HepG2 (cell line): ENCODE data around the gene TRIP6. TPM values are rescaled to one million over a fixed set of nuclear protein-coding genes. Genes with fewer than 3 reads are reported as not detected.

Experiments used
- BORCS8-MEF2B ChIP-seq: sonication (generic); formaldehyde crosslinking; IDR thresholded peaks from 2 replicates; pipeline ENCODE4 v1.8.0; 2022; ENCODE audit warnings: mild to moderate bottlenecking, missing genetic modification reagents
- FIP1L1 ChIP-seq: fragments of 200-400 bp; formaldehyde crosslinking; IDR thresholded peaks from 2 replicates; pipeline ENCODE4 v1.6.1; 2018; ENCODE audit warnings: low read depth, mild to moderate bottlenecking, low read length, moderate library complexity, borderline replicate concordance; ENCODE audit not compliant: insufficient read depth
- ISX ChIP-seq: sonication (generic); formaldehyde crosslinking; conservative IDR thresholded peaks from 2 replicates; pipeline ENCODE4 v1.5.0; 2020; ENCODE audit warnings: missing genetic modification reagents
- PBX2 ChIP-seq: IDR thresholded peaks from 2 replicates; pipeline ENCODE4 v1.6.1; 2016; ENCODE audit warnings: control low read depth
- PHF20 ChIP-seq: sonication (generic); formaldehyde crosslinking; IDR thresholded peaks from 2 replicates; pipeline ENCODE4 v1.5.0; 2020; ENCODE audit warnings: mild to moderate bottlenecking, missing genetic modification reagents
- PLSCR1 ChIP-seq: sonication (generic); formaldehyde crosslinking; IDR thresholded peaks from 2 replicates; pipeline ENCODE4 v1.5.0; 2020; ENCODE audit warnings: missing genetic modification reagents, mild to moderate bottlenecking, borderline replicate concordance
- RELA ChIP-seq: sonication (generic); formaldehyde crosslinking; IDR thresholded peaks from 2 replicates; pipeline ENCODE4 v1.4.0; 2020; ENCODE audit warnings: missing genetic modification reagents
- RORA ChIP-seq: sonication (generic); formaldehyde crosslinking; IDR thresholded peaks from 2 replicates; pipeline ENCODE4 v1.5.0; 2020; ENCODE audit warnings: mild to moderate bottlenecking, missing genetic modification reagents, moderate library complexity
- STAT6 ChIP-seq: sonication (generic); formaldehyde crosslinking; IDR thresholded peaks from 2 replicates; pipeline ENCODE4 v1.4.0; 2020; ENCODE audit warnings: missing genetic modification reagents, mild to moderate bottlenecking, borderline replicate concordance
- ZNF343 ChIP-seq: sonication (generic); formaldehyde crosslinking; IDR thresholded peaks from 2 replicates; pipeline ENCODE4 v1.4.0; 2020; ENCODE audit warnings: mild to moderate bottlenecking, missing genetic modification reagents
- ZNF367 ChIP-seq: sonication (generic); formaldehyde crosslinking; IDR thresholded peaks from 2 replicates; pipeline ENCODE4 v1.4.0; 2020; ENCODE audit warnings: missing genetic modification reagents, borderline replicate concordance
- ZNF556 ChIP-seq: sonication (generic); formaldehyde crosslinking; IDR thresholded peaks from 2 replicates; pipeline ENCODE4 v1.4.0; 2020; ENCODE audit warnings: mild to moderate bottlenecking, missing genetic modification reagents, borderline replicate concordance
- ZNF816 ChIP-seq: sonication (generic); formaldehyde crosslinking; IDR thresholded peaks from 2 replicates; pipeline ENCODE4 v1.8.0; 2022; ENCODE audit warnings: missing genetic modification reagents, mild to moderate bottlenecking, borderline replicate concordance
- ZSCAN31 ChIP-seq: sonication (generic); formaldehyde crosslinking; IDR thresholded peaks from 2 replicates; pipeline ENCODE4 v1.5.0; 2020; ENCODE audit warnings: low read depth, mild to moderate bottlenecking, missing genetic modification reagents
- polyA plus RNA-seq, 8 experiments: library from polyadenylated mRNA; depleted of rRNA in 3 of 8; stranded (reverse) in 7 of 8; unstranded in 1 of 8; fragments of >200 nt; fragmentation: Illumina TruSeq in 4 of 8; extraction: Trizol in 4 of 8; gene quantifications; 2 replicates each; pipeline versions ENCODE4 v1.2.1 to v1.2.3, GENCODE V29; 2011 to 2016; ENCODE audit warnings: low read depth in 4 of 8, missing spikeins in 1 of 8, mixed read lengths in 1 of 8; ENCODE audit not compliant: insufficient read depth in 1 of 8
- total RNA-seq, 5 experiments: library from RNA; depleted of rRNA; stranded (reverse); fragments of >200 nt; fragmentation: Illumina TruSeq; extraction: Trizol; gene quantifications; 2 replicates each; pipeline ENCODE4 v1.2.3, GENCODE V29; 2016; ENCODE audit warnings: low read depth in 1 of 5
- TF ChIP-seq, protein P1 (sequence below): sonication (generic); formaldehyde crosslinking; IDR thresholded peaks from 2 replicates; pipeline ENCODE4 v1.5.1; 2020; ENCODE audit warnings: mild to moderate bottlenecking, missing genetic modification reagents, borderline replicate concordance
- TF ChIP-seq, protein P2 (sequence below): sonication (generic); formaldehyde crosslinking; IDR thresholded peaks from 2 replicates; pipeline ENCODE4 v1.4.0; 2020; ENCODE audit warnings: missing genetic modification reagents

Gene TRIP6
- total and polyA plus RNA-seq, 2 of the 13 experiments (the other 11 are each of a cell fraction or from before 2014, with no cell fraction given): 0.34 to 0.38 TPM

DNA sequence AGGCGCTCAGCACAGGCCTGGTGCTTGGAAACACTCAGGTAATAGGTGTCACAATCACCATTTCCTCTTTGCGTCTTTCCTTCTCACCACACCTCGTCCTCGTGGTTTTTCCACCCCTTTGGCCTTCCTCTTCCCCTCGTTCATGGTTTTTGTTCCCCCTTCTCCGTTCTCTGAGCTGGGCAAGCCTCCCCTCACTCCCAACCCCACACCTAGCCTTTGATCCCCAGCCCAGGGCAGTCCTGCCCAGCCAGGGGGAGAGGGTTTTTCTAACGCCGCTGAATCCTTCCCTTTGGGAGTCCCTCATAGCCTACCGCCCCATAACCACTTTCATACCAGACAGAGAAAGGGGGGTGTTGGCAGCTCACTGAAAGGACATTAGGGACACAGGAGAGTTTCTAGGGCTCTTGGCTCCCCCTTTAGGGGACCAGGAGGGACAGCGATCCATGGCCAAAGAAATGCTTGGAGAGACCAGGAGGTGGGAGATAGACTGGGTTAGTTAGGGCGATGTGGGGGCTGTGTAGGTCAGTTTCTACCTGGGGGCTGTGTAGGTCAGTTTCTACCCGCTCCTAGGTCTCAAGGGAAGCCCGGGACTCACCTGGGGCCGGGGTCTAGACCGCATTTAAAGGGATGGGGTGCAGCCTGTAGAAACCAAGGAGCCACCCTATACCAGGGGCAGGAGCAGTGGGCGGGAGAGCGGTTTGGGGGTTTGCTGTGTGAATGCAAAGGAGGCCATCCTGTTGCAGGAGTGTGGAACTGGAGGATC lies 41.3 kb upstream of the TRIP6 start (continued):
- TF ChIP-seq, protein P1, sequence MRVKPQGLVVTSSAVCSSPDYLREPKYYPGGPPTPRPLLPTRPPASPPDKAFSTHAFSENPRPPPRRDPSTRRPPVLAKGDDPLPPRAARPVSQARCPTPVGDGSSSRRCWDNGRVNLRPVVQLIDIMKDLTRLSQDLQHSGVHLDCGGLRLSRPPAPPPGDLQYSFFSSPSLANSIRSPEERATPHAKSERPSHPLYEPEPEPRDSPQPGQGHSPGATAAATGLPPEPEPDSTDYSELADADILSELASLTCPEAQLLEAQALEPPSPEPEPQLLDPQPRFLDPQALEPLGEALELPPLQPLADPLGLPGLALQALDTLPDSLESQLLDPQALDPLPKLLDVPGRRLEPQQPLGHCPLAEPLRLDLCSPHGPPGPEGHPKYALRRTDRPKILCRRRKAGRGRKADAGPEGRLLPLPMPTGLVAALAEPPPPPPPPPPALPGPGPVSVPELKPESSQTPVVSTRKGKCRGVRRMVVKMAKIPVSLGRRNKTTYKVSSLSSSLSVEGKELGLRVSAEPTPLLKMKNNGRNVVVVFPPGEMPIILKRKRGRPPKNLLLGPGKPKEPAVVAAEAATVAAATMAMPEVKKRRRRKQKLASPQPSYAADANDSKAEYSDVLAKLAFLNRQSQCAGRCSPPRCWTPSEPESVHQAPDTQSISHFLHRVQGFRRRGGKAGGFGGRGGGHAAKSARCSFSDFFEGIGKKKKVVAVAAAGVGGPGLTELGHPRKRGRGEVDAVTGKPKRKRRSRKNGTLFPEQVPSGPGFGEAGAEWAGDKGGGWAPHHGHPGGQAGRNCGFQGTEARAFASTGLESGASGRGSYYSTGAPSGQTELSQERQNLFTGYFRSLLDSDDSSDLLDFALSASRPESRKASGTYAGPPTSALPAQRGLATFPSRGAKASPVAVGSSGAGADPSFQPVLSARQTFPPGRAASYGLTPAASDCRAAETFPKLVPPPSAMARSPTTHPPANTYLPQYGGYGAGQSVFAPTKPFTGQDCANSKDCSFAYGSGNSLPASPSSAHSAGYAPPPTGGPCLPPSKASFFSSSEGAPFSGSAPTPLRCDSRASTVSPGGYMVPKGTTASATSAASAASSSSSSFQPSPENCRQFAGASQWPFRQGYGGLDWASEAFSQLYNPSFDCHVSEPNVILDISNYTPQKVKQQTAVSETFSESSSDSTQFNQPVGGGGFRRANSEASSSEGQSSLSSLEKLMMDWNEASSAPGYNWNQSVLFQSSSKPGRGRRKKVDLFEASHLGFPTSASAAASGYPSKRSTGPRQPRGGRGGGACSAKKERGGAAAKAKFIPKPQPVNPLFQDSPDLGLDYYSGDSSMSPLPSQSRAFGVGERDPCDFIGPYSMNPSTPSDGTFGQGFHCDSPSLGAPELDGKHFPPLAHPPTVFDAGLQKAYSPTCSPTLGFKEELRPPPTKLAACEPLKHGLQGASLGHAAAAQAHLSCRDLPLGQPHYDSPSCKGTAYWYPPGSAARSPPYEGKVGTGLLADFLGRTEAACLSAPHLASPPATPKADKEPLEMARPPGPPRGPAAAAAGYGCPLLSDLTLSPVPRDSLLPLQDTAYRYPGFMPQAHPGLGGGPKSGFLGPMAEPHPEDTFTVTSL (CRISPR knock-in tag): no peak
- TF ChIP-seq RORA (CRISPR knock-in tag) (no peak), ZNF343 (CRISPR knock-in tag) (no peak), RELA (CRISPR knock-in tag) (no peak), FIP1L1 (no peak), PHF20 (CRISPR knock-in tag) (no peak), BORCS8-MEF2B (CRISPR knock-in tag) (0 out of 2 replicates have a peak, but pooled peaks have one; percentile 52), STAT6 (0 out of 2 replicates have a peak, but pooled peaks have one; percentile 49), ZNF816 (no peak), ZNF556 (CRISPR knock-in tag) (peak; percentile 33; the same call in 1 of the 2 replicates), PBX2 (CRISPR knock-in tag) (no peak), ZNF367 (CRISPR knock-in tag) (no peak), PLSCR1 (CRISPR knock-in tag) (no peak), ZSCAN31 (CRISPR knock-in tag) (no peak), ISX (CRISPR knock-in tag) (no peak)
- TF ChIP-seq, protein P2, sequence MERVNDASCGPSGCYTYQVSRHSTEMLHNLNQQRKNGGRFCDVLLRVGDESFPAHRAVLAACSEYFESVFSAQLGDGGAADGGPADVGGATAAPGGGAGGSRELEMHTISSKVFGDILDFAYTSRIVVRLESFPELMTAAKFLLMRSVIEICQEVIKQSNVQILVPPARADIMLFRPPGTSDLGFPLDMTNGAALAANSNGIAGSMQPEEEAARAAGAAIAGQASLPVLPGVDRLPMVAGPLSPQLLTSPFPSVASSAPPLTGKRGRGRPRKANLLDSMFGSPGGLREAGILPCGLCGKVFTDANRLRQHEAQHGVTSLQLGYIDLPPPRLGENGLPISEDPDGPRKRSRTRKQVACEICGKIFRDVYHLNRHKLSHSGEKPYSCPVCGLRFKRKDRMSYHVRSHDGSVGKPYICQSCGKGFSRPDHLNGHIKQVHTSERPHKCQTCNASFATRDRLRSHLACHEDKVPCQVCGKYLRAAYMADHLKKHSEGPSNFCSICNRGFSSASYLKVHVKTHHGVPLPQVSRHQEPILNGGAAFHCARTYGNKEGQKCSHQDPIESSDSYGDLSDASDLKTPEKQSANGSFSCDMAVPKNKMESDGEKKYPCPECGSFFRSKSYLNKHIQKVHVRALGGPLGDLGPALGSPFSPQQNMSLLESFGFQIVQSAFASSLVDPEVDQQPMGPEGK: 0 out of 2 replicates have a peak, but pooled peaks have one; percentile 17
